Duodenal mucosa (tissue), 2 donors: ENCODE results near the gene SERPINA6.

Experiments
- H3K27ac ChIP-seq: one replicate; pipeline ENCODE4 v1.7.0; 2013; ENCODE audit warnings: low read depth, low read length
- H3K27me3 ChIP-seq, 2 donors: one replicate each; pipeline ENCODE4 v1.7.0; 2013; ENCODE audit warnings: low read length in 2 of 2, control low read depth in 1 of 2; ENCODE audit not compliant: insufficient read depth in 2 of 2, control insufficient read depth in 1 of 2
- H3K36me3 ChIP-seq, 2 donors: one replicate each; pipeline ENCODE4 v1.7.0; 2013; ENCODE audit warnings: low read length in 2 of 2, control low read depth in 1 of 2; ENCODE audit not compliant: insufficient read depth in 2 of 2, control insufficient read depth in 1 of 2
- H3K4me1 ChIP-seq, 2 donors: one replicate each; pipeline ENCODE4 v1.7.0; 2013; ENCODE audit warnings: low read length in 2 of 2, control low read depth in 1 of 2; ENCODE audit not compliant: insufficient read depth in 2 of 2, control insufficient read depth in 1 of 2
- H3K4me3 ChIP-seq, 2 donors: one replicate each; pipeline ENCODE4 v1.7.0; 2013; ENCODE audit warnings: low read length in 2 of 2, low read depth in 1 of 2
- H3K9ac ChIP-seq, 2 donors: one replicate each; pipeline ENCODE4 v1.7.0; 2013; ENCODE audit warnings: low read length in 2 of 2, low read depth in 1 of 2
- H3K9me3 ChIP-seq, 2 donors: one replicate each; pipeline ENCODE4 v1.7.0; 2013; ENCODE audit warnings: low read length in 2 of 2, control low read depth in 1 of 2; ENCODE audit not compliant: control insufficient read depth in 1 of 2

Gene SERPINA6

DNA sequence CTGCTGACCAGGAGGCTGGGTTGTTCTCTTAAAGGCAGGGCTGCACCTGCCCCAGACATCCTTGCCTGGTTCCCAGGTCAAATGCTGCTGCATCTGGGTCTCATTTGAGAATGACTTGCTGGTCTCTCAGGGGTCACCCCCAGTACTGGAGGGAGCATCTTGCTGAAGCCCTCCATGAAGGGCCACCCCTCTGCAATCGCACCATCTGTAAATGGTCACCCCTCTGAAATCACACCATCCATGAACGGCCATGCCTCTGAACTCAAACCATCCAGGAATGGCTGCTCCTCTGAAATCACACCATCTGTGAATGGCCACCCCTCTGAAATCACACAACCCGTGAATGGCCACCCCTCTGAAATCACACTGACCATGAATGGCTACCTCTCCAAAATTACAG, 7.3 kb upstream of the SERPINA6 start:
- no peaks in the 10 kb centered on the region for H3K9me3 ChIP-seq

DNA sequence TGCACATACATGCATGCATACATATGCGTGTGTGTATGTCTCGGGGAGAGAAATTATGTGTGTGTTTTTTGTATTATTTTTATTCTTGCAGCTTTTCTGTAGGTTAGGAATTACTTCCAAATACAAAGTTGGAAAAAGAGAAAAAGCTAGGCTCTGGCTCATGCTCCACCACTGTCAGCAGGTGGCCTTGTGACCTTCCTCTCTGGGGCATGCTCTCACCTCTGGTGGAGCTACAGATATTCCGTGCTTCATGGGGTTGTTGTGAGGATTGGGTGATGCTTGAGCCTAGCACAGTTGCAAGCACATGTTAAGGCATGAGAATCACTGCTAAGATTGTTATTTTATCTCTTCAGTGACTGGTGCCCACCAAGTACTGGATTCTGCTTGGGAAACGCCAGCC, 6.7 kb upstream of the SERPINA6 start:
- Histone ChIP-seq H3K9ac (no peak overlapping the region), H3K27me3 (no peaks in the 10 kb centered on the region), H3K27ac (no peak overlapping the region), H3K36me3 (no peaks in the 10 kb centered on the region), H3K9me3 (no peaks in the 10 kb centered on the region), H3K4me3 (no peak overlapping the region), H3K4me1 (no peaks in the 10 kb centered on the region)

More for the DNA sequence above, 7.3 kb upstream of the SERPINA6 start:
- Histone ChIP-seq H3K27me3 (no peaks in the 10 kb centered on the region), H3K4me1 (no peaks in the 10 kb centered on the region), H3K4me3 (no peak overlapping the region), H3K27ac (no peak overlapping the region), H3K36me3 (no peaks in the 10 kb centered on the region), H3K9ac (no peak overlapping the region)

DNA sequence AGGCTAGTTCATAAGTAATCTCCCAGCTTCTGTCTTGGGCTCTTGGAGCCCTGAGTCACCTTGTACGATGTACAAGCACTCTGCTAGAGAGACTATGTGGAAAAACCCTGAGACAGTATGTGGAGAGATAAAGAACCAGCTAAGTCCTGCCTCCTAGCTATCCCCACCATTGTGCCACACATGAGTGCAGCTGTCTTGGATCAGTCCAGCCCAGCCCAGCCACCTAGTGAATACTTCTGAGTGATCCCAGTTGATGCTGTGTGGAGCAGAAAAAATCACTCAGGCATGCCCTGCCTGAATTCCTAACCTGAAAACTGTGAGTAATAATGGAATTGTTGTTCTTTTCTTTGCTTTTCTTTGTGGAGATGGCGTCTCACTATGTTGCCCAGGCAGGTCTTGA, 5.1 kb upstream of the SERPINA6 start:
- H3K4me3 ChIP-seq: no peak overlapping the region
- no peak overlapping the region for H3K9ac ChIP-seq
- no peaks in the 10 kb centered on the region for H3K36me3 ChIP-seq
- H3K27ac ChIP-seq: no peak overlapping the region
- H3K4me1 ChIP-seq: no peaks in the 10 kb centered on the region
- no peaks in the 10 kb centered on the region for H3K27me3 ChIP-seq
- H3K9me3 ChIP-seq: no peaks in the 10 kb centered on the region

DNA sequence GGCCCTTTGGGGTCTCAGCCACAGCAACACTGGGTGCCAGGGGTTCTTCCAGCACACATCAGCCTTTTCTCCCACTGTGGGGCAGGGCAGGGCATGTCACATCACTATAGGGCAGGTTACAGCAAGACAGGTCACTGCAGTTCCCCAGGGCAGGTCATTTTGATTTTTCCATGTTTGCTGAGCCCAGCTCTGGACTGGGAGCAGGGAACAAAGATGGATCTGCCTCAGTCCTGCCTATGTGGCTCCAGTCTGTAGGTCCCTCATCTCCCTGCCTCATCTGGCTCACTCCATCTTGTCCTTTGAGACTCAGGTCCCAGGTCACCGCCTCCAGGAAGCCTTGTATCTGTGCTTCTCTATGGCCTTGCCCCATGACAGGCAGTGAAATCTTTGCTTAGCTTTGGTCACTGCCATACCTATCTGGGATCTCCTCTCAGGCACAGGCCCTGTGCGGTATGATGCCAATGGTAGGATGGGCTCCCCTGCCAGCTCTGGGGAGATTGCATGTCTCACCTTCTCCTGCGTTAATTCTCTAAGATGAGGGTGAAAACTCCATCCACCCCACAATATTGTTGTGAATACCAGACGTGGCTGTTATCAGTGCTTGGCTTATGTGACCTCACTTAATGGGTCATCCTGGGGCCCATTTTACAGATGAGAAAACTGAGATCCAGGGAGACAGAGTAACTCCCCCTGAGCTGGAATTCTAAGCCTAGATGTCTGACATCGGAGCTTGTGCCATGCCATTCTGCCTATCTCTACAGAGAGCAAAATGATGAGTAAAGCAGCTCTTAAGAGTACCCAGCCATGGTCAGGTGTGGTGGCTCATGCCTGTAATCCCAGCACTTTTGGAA, 1.5 kb downstream of the SERPINA6 start:
- no peak overlapping the region for H3K9ac ChIP-seq

DNA sequence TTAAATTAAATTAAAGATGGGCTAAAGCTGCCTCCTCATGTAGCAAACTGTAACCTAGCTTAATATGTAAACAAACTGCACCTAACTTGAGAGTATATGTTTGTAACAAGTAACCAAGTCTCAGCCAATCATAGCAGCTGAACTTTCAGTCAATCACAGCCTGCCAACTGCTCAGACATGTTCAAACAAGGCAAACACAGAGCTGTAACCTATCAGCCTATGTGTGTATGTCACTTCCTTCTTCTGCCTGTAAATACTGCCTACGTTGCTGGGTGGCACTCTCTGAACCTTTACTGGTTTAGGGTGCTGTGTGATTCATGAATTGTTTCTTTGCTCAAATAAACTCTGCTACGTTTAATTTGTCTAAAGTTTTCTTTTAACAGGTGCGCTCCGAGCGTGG, 2.9 kb downstream of the SERPINA6 start:
- no peak overlapping the region for H3K9ac ChIP-seq
- peaks cover 0 to 4% of the 10 kb centered on the region in 2 donors for H3K27me3 ChIP-seq
- H3K27ac ChIP-seq: no peak overlapping the region
- no peak overlapping the region for H3K4me3 ChIP-seq
- no peaks in the 10 kb centered on the region for H3K9me3 ChIP-seq
- H3K36me3 ChIP-seq: no peaks in the 10 kb centered on the region
- no peaks in the 10 kb centered on the region for H3K4me1 ChIP-seq

More for the DNA sequence above, 1.5 kb downstream of the SERPINA6 start:
- no peak overlapping the region for H3K4me3 ChIP-seq
- no peaks in the 10 kb centered on the region for H3K36me3 ChIP-seq
- H3K27me3 ChIP-seq: peaks cover 0 to 4% of the 10 kb centered on the region in 2 donors
- H3K27ac ChIP-seq: no peak overlapping the region
- H3K9me3 ChIP-seq: no peaks in the 10 kb centered on the region
- no peaks in the 10 kb centered on the region for H3K4me1 ChIP-seq

DNA sequence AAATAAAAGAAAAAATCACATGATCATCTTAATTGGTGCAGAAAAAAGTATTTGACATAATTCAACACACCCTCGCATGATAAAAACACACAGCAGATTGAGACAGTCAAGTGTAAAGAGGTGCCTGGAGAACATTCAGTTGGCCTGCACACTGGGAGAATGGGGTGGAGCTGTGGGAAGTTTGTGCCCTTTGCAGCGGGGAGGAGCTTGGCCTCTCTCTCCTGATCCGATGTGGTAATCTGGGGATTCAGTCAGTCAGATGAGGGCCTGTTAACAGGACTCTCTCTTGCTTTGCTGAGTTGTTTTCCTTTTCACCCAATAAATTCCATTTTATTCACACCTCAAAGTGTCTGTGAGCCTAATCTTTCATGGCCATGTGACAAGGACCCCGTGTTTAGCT, 5.9 kb downstream of the SERPINA6 start:
- H3K36me3 ChIP-seq: no peaks in the 10 kb centered on the region
- no peak overlapping the region for H3K27ac ChIP-seq
- no peaks in the 10 kb centered on the region for H3K4me1 ChIP-seq
- H3K27me3 ChIP-seq: peaks cover 0 to 4% of the 10 kb centered on the region in 2 donors
- H3K9me3 ChIP-seq: no peaks in the 10 kb centered on the region
- H3K9ac ChIP-seq: no peak overlapping the region
- H3K4me3 ChIP-seq: no peak overlapping the region

DNA sequence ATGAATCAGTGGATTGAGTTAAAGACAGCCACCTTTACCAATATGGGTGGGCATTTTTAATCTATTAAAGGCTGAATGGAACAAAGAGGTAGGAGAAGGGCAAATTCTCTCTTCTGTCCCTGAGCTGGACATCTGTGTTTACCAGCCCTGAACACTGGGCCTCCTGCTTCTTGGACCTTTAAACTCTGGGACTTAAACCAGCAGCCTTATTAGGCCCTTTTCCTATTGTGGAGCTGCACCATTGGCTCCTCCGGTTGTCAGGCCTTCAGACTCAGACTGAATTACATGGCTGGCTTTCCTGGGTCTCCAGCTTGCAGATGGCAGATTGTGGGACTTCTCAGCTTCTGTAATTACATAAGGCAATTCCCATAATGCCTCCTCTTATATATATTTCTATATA, 6.4 kb downstream of the SERPINA6 start:
- Histone ChIP-seq H3K36me3 (no peaks in the 10 kb centered on the region), H3K9me3 (no peaks in the 10 kb centered on the region), H3K9ac (no peak overlapping the region), H3K4me1 (no peaks in the 10 kb centered on the region), H3K27me3 (peaks cover 0 to 4% of the 10 kb centered on the region in 2 donors), H3K27ac (no peak overlapping the region), H3K4me3 (no peak overlapping the region)

DNA sequence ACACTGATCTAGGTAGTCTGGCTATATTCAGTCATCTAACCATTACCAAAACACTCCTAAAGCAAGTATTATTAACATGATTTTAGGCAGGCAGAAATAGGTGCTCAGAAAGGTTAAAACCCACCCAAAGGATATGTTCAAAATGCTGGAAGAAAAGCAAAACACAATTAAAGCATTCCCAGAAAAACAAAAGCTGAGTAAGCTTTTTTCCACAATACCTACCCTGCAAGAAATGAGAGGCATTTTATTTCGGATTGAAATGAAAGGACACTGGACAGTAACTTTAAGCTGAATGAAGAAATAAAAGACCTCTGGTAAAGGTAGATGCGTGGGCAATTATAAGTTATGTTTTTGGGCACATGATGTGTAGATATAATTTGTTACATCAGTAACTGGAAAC, 8.2 kb downstream of the SERPINA6 start:
- H3K27ac ChIP-seq: no peak overlapping the region
- no peaks in the 10 kb centered on the region for H3K4me1 ChIP-seq
- H3K9ac ChIP-seq: no peak overlapping the region
- no peaks in the 10 kb centered on the region for H3K27me3 ChIP-seq
- H3K4me3 ChIP-seq: no peak overlapping the region
- H3K36me3 ChIP-seq: no peaks in the 10 kb centered on the region
- H3K9me3 ChIP-seq: no peaks in the 10 kb centered on the region

DNA sequence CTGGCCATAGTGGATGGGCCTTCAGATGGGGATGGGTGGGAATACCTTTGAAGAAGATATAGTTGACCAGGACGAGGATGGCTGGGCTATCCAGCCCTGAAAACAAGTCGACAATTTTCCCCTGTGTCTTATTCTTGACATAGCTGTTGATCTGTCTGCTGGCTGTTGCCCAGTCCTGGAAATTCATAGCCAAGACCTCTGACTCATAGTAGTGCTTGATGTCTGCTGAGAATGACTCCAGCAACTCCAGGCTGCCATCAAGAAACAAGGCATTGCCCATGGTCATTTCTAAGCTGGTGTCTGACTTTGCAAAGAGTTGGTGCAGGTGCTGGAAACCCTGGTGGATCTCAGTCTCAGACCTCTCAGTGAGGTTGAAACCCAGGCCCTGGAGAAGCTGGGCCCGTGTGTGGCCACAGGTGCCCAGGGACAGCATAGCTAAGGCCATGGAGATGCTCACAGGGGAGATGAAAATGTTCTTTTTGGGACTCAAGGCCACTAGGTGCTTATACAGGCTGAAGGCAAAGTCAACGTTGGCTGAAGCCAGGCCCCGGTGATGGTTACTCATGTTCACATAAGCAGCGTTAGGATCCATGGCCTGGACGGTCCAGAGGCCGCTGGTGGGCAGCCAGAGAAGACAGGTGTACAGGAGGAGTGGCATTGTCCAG, 9.0 kb downstream of the SERPINA6 start:
- H3K4me1 ChIP-seq: no peaks in the 10 kb centered on the region
- H3K9me3 ChIP-seq: no peaks in the 10 kb centered on the region
- H3K9ac ChIP-seq: no peak overlapping the region
- H3K27ac ChIP-seq: no peak overlapping the region
- no peaks in the 10 kb centered on the region for H3K27me3 ChIP-seq
- H3K4me3 ChIP-seq: no peak overlapping the region
- H3K36me3 ChIP-seq: no peaks in the 10 kb centered on the region

DNA sequence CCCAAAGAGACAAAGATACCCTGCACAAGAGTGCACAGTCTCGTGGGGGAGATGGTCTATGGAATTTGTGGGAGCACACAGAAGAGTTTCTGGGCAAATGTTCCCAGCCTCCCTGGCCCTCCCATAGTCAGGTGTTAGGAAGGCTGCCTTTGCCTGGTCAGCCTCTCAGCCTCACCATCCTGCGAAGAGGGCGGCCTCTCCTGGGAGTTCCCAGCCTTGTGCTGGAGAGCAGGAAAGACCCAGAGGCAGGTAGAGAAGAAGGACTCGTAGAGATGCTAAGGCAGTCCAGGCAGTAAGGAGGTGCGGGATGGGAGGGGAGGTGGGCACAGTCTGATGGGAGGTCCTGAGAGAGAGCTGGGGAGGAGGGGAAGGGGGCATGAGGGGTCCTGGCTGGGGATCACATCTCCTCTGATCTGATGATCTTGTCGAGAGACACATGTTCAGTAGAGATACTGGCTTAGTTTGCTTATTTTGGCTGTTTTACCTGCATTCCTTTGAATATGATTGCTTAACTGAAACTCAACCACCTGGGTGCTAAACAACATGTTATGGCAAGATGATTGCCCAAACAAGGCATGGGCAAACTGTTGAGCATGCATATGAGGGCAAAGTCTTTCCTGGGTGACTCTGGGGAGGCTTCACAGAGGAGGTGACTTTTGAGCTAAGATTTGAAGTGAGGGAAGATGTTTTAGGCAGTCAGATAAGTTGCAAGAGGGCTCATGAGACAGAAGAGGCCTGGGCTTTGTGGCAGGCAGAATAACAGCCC, 10.5 kb downstream of the SERPINA6 start:
- no peak overlapping the region for H3K27ac ChIP-seq

More for the DNA sequence above, 10.5 kb downstream of the SERPINA6 start:
- Histone ChIP-seq H3K4me1 (no peaks in the 10 kb centered on the region), H3K27me3 (no peaks in the 10 kb centered on the region), H3K9ac (no peak overlapping the region), H3K4me3 (no peak overlapping the region), H3K36me3 (no peaks in the 10 kb centered on the region), H3K9me3 (no peaks in the 10 kb centered on the region)
